Neural crest cell (in vitro differentiated cells): ENCODE results near the gene KPTN. TPM values are rescaled to one million over a fixed set of nuclear protein-coding genes. Genes with fewer than 3 reads are reported as not detected.

Experiments
- DNase-seq: peaks from one replicate; pipeline ENCODE4 v3.0.0; 2021; ENCODE audit warnings: low read depth, mixed read lengths, low spot score
- H3K27ac Mint-ChIP-seq: one replicate; pipeline ENCODE4 v1.8.0; 2021; ENCODE audit warnings: mild to moderate bottlenecking, mixed read lengths; ENCODE audit not compliant: unreplicated experiment
- H3K27me3 Mint-ChIP-seq: 2 replicates; pipeline ENCODE4 v1.8.0; 2021; ENCODE audit warnings: low read depth, mild to moderate bottlenecking, mixed read lengths
- H3K36me3 Mint-ChIP-seq: 2 replicates; pipeline ENCODE4 v1.8.0; 2021; ENCODE audit warnings: low read depth, mild to moderate bottlenecking, mixed read lengths
- H3K4me1 Mint-ChIP-seq: 2 replicates; pipeline ENCODE4 v1.8.0; 2021; ENCODE audit warnings: mixed read lengths
- H3K4me3 Mint-ChIP-seq: one replicate; pipeline ENCODE4 v1.8.0; 2021; ENCODE audit warnings: mild to moderate bottlenecking, mixed read lengths
- H3K9me3 Mint-ChIP-seq: 2 replicates; pipeline ENCODE4 v1.8.0; 2021; ENCODE audit warnings: mixed read lengths
- total RNA-seq: library from RNA; stranded (reverse); gene quantifications from 2 replicates; pipeline ENCODE4 v1.2.1, GENCODE V29; 2021
- TF ChIP-seq, protein P1 (sequence below): fragments of 200-600 bp; sonication (generic); conservative IDR thresholded peaks from 2 replicates; pipeline ENCODE4 v1.5.0; 2021; ENCODE audit warnings: antibody characterized with exemption, mild to moderate bottlenecking

Gene KPTN
- total RNA-seq, 1 donor from 2014 or later = 30.2 TPM

DNA sequence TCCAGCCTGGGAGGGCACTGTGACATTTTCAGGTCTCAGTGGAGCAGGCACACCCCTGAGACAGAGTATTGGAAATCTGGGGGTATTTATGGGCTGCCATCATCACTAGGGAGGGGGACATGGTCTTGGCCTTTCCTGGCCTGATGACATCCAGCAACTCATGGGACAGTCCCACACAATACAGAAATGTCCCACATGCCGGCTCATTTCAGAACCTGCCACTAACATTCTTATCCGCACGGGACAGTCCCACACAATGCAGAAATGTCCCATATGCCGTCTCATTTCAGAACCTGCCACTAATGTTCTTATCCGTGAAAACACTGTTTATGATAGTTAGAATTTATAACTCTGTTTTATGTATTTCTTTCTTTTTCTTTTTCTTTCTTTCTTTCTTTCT lies 22.1 kb downstream of the KPTN start:
- DNase-seq = no peak
- H3K36me3 Mint-ChIP-seq = no peaks in the 10 kb centered on the region
- H3K4me3 Mint-ChIP-seq = no peak overlapping the region
- peaks cover 33% of the 10 kb centered on the region for H3K27me3 Mint-ChIP-seq
- TF ChIP-seq, protein P1, sequence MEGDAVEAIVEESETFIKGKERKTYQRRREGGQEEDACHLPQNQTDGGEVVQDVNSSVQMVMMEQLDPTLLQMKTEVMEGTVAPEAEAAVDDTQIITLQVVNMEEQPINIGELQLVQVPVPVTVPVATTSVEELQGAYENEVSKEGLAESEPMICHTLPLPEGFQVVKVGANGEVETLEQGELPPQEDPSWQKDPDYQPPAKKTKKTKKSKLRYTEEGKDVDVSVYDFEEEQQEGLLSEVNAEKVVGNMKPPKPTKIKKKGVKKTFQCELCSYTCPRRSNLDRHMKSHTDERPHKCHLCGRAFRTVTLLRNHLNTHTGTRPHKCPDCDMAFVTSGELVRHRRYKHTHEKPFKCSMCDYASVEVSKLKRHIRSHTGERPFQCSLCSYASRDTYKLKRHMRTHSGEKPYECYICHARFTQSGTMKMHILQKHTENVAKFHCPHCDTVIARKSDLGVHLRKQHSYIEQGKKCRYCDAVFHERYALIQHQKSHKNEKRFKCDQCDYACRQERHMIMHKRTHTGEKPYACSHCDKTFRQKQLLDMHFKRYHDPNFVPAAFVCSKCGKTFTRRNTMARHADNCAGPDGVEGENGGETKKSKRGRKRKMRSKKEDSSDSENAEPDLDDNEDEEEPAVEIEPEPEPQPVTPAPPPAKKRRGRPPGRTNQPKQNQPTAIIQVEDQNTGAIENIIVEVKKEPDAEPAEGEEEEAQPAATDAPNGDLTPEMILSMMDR = no peak
- no peaks in the 10 kb centered on the region for H3K4me1 Mint-ChIP-seq
- no peaks in the 10 kb centered on the region for H3K9me3 Mint-ChIP-seq
- H3K27ac Mint-ChIP-seq = no peak overlapping the region

GRCh38 chr19:47459477-47459876 lies 24.5 kb downstream of the KPTN start:
- TF ChIP-seq, protein P1 = no peak
- Mint-ChIP-seq H3K4me1 (no peaks in the 10 kb centered on the region), H3K27ac (no peak overlapping the region), H3K27me3 (peaks cover 35% of the 10 kb centered on the region), H3K9me3 (peaks cover 3% of the 10 kb centered on the region), H3K36me3 (no peaks in the 10 kb centered on the region), H3K4me3 (no peak overlapping the region)
- DNase-seq = no peak

- peaks cover 38% of the 10 kb centered on the region for H3K27me3 Mint-ChIP-seq
- peaks cover 3% of the 10 kb centered on the region for H3K9me3 Mint-ChIP-seq
- H3K36me3 Mint-ChIP-seq = no peaks in the 10 kb centered on the region
- no peak for DNase-seq
- H3K4me1 Mint-ChIP-seq = no peaks in the 10 kb centered on the region
- H3K4me3 Mint-ChIP-seq = no peak overlapping the region
- no peak overlapping the region for H3K27ac Mint-ChIP-seq
- TF ChIP-seq, protein P1 = no peak
Observed at GRCh38 chr19:47458672-47459071, 25.3 kb downstream of the KPTN start.

DNA sequence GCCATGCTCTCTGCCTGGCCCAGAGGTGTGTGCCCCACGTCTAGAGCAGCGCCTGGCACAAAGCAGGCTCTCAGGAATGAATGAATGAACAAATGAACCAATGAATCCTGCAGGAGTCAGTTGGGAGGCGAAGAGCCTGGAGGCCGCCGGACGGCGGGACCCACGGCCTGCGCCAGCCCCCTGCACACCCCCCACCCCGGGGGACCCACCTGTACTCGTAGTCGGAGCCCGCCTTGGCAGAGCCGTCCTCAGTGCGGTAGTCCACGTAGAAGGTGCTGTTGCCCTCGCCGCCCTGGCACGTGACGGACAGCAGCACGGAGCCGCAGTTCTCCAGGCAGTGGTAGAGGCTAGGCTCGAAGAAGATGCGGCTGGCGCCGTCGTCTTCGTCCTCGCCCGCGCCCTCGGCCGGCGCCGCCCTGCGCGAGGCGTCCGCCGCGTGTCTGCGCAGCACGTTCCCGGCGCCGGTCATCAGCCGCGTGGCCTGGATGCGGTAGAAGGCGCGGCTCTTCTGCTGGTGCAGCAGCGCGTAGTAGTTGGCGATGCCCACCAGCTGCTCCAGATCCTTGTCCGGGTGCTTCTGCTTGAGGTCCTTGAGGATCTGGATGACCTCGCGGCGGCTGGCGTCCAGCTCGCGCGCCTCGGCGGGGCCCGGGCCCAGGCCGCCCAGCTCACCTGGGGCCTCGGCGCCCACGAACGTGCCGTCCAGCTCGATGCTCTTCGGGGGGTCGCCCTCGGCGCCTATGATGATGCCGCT lies 27.1 kb downstream of the KPTN start:
- Mint-ChIP-seq H3K4me3 (no peak overlapping the region), H3K36me3 (no peaks in the 10 kb centered on the region), H3K9me3 (peaks cover 3% of the 10 kb centered on the region), H3K27ac (no peak overlapping the region), H3K4me1 (no peaks in the 10 kb centered on the region), H3K27me3 (peaks cover 45% of the 10 kb centered on the region)
- TF ChIP-seq, protein P1 = no peak
- no peak for DNase-seq

DNA sequence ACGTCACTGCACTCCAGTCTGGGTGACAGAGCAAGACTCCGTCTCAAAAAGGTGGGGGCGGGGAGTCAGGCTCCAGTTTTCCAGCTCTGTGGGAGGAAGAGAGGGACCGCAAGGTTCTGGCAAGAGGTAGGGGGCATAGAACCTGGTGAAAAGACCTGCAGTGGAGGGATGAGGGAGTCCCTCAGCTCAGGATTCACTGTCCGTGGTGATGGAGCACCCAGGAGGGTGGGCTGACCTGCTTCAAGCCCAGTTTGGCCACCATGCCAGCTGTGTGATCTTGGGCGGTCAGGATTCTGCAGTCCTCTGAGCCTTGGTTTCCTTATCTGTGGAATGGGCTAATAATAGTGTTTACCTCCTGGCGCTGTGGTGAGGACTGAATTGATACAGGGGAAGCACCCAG lies 33.5 kb downstream of the KPTN start:
- Mint-ChIP-seq H3K36me3 (no peaks in the 10 kb centered on the region), H3K4me3 (no peak overlapping the region), H3K27ac (no peak overlapping the region), H3K27me3 (peaks cover 88% of the 10 kb centered on the region), H3K4me1 (peaks cover 11% of the 10 kb centered on the region), H3K9me3 (peaks cover 2% of the 10 kb centered on the region)
- no peak for DNase-seq
- TF ChIP-seq, protein P1 = no peak
